Uterus (tissue), 4 donors: Measurements from ENCODE around the gene GNAL. TPM values are rescaled to one million over a fixed set of nuclear protein-coding genes. Genes with fewer than 3 reads are reported as not detected.

Experiments
- DNase-seq, 2 donors: peaks; one replicate each; pipeline ENCODE4 v3.0.0-alpha.2; 2019 to 2020
- H3K27ac ChIP-seq, 2 donors: fragments of 200-600 bp; sonication (generic); 1 replicate in 1 of 2; 2 replicates in 1 of 2; pipeline ENCODE4 v1.5.1; 2016 to 2018
- H3K27me3 ChIP-seq, 2 donors: fragments of 200-600 bp; sonication (generic); one replicate each; pipeline ENCODE4 v1.5.1; 2018 to 2019; ENCODE audit warnings: control low read depth in 1 of 2
- H3K36me3 ChIP-seq, 2 donors: fragments of 200-600 bp; sonication (generic); one replicate each; pipeline ENCODE4 v1.5.1; 2019; ENCODE audit warnings: control low read depth in 1 of 2
- H3K4me1 ChIP-seq, 2 donors: fragments of 200-600 bp; sonication (generic); one replicate each; pipeline ENCODE4 v1.5.1; 2018 to 2019; ENCODE audit warnings: control low read depth in 1 of 2
- H3K4me3 ChIP-seq, 2 donors: fragments of 200-600 bp; sonication (generic); 1 replicate in 1 of 2; 2 replicates in 1 of 2; pipeline ENCODE4 v1.5.1; 2018 to 2019; ENCODE audit warnings: mild to moderate bottlenecking in 1 of 2
- H3K9me3 ChIP-seq, 2 donors: fragments of 200-600 bp; sonication (generic); one replicate each; pipeline ENCODE4 v1.5.1; 2019; ENCODE audit warnings: control low read depth in 1 of 2
- CTCF ChIP-seq, 4 experiments: fragments of 200-600 bp in 2 of 4; fragments of 450-650 bp in 2 of 4; sonication (generic) in 2 of 4; IDR thresholded peaks; one replicate each; pipeline ENCODE4 v1.5.1; 2016 to 2019; ENCODE audit warnings: antibody characterized with exemption in 4 of 4, mild to moderate bottlenecking in 2 of 4, moderate library complexity in 1 of 4
- POLR2A ChIP-seq, 2 donors: fragments of 450-650 bp; IDR thresholded peaks; one replicate each; pipeline ENCODE4 v1.6.1; 2016; ENCODE audit warnings: antibody characterized with exemption in 2 of 2, mild to moderate bottlenecking in 1 of 2, moderate library complexity in 1 of 2
- intact Hi-C: fragments of 100-400 bp; cut with DNase I; formaldehyde crosslinking; loops from one replicate; pipeline ENCODE4 v1.15.1; 2023; ENCODE audit warnings: low total_unique reads
- total RNA-seq, 4 donors: library from RNA; depleted of rRNA in 3 of 4; stranded (reverse); fragments of >200 nt in 3 of 4; gene quantifications; one replicate each; pipeline versions ENCODE4 v1.1.0 to v1.2.4, GENCODE V29; 2014 to 2023
- donor health status: DM: yes; HTN: yes; CAD: no.

Gene GNAL
- total RNA-seq, 4 donors from 2014 or later: 4.6 to 20.2 (median 13.8) TPM

DNA sequence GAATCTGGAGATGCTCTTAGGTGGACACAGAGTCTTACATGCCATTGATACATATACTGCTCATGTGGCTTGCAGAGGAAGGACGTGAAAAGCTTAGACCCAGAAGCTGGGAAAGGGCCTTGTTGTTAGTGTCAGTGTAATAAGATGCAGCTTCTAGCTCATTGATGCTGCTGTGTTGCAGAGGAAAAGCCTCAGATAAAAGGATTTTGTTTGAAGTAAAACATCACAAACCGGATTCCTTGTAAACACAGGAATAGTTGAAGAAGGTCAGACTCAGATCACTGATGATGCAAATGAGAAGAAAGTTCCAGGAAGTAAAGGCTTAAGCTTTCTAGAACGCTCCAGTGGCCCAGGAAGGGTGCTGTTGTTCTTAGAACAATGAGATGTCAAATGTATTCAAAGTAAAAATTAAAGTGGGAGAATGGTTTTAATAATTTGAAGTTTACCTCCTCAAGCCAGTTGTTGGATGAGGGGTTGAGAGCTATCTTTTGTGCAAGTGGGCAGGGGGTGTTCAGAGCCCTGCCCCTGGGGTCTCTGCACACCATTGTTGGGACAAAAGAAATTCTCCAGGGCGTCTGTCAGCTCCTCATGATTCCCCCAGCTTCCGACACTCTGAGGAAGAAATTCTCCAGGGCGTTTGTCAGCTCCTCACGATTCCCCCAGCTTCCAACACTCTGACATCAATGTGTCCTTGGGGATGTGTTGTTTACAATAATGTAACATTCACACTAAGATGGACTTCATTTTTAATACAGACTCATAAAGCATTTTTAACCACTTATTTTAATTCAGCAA, 100.8 kb downstream of the GNAL start:
- H3K4me1 ChIP-seq: no peaks in the 10 kb centered on the region
- no peaks in the 10 kb centered on the region for H3K27me3 ChIP-seq
- no peaks in the 10 kb centered on the region for H3K36me3 ChIP-seq
- no peak for DNase-seq
- TF ChIP-seq POLR2A (IDR thresholded peaks at IDR 0.05) (no peak), CTCF (IDR thresholded peaks at IDR 0.05) (no peak)
- H3K4me3 ChIP-seq: no peak overlapping the region
- H3K9me3 ChIP-seq: no peaks in the 10 kb centered on the region
- no peak overlapping the region for H3K27ac ChIP-seq
- intact Hi-C loops: no loop called here

DNA sequence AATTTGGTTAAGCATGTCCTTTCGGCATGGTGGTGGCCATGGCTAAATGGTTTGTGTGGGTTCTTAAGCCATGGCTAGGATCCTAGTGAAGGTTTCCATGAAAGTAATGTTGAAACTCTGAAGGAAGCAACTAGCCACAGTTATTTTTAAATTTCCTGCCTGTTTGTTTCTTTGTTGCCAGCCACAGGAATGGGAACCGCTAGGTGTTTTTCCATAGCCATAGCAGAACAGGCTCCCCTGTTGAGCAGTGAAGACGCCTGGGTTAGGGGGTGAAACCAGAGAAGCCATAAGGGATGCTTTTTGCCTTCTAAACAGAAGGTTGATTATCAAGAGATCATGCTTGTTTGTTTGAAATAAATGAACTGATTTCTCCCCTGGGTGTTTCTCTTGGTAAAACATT, 102.1 kb downstream of the GNAL start:
- Histone ChIP-seq H3K36me3 (no peaks in the 10 kb centered on the region), H3K9me3 (no peaks in the 10 kb centered on the region), H3K27me3 (no peaks in the 10 kb centered on the region), H3K27ac (no peak overlapping the region), H3K4me1 (no peaks in the 10 kb centered on the region), H3K4me3 (no peak overlapping the region)
- TF ChIP-seq CTCF (IDR thresholded peaks at IDR 0.05) (no peak), POLR2A (IDR thresholded peaks at IDR 0.05) (no peak)
- intact Hi-C loops: no loop called here
- DNase-seq: no peak

DNA sequence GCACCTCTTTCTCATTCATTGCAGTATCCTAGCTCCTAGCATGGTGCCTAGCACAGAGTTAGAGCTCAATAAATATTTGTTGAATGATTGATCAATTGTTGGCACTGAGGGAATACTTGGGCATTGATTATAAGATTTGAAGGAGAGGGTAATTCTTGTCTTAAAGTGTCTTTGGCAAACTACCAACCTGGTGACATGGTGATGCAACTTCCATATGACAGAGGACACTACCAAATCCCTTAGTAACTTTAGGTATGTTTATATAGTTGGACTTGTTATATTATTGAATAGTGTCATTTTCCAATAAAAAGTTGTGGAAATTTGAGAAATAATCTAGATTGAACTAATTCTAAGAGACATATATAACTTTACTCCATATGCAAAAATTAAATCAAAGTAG, 103.6 kb downstream of the GNAL start:
- Histone ChIP-seq H3K4me1 (no peaks in the 10 kb centered on the region), H3K27ac (no peak overlapping the region), H3K27me3 (no peaks in the 10 kb centered on the region), H3K4me3 (no peak overlapping the region), H3K9me3 (no peaks in the 10 kb centered on the region), H3K36me3 (no peaks in the 10 kb centered on the region)
- TF ChIP-seq POLR2A (IDR thresholded peaks at IDR 0.05): no peak
- TF ChIP-seq CTCF (IDR thresholded peaks at IDR 0.05): no peak
- DNase-seq: no peak
- intact Hi-C loops: no loop called here

DNA sequence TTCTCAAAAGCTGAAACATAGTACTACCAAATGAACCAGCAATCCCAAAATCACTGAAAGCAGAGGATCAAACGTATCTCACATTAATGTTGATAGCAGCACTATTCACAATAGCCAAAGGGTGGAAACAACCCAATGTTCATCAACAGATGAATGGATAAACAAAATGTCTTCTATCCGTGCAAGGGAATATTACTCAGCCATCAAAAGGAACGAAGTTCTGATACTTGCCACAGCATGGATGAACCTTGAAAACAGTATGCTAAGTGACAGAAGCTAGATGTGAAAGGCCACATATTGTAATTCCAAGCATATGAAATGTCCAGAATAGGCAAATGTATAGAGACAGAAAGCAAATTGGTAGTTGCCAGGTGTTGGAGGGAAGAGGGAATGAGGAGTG, 105.1 kb downstream of the GNAL start:
- no peaks in the 10 kb centered on the region for H3K27me3 ChIP-seq
- intact Hi-C loops: no loop called here
- no peaks in the 10 kb centered on the region for H3K9me3 ChIP-seq
- no peak for DNase-seq
- H3K27ac ChIP-seq: no peak overlapping the region
- H3K4me3 ChIP-seq: no peak overlapping the region
- TF ChIP-seq POLR2A (IDR thresholded peaks at IDR 0.05) (no peak), CTCF (IDR thresholded peaks at IDR 0.05) (no peak)
- no peaks in the 10 kb centered on the region for H3K4me1 ChIP-seq
- no peaks in the 10 kb centered on the region for H3K36me3 ChIP-seq

DNA sequence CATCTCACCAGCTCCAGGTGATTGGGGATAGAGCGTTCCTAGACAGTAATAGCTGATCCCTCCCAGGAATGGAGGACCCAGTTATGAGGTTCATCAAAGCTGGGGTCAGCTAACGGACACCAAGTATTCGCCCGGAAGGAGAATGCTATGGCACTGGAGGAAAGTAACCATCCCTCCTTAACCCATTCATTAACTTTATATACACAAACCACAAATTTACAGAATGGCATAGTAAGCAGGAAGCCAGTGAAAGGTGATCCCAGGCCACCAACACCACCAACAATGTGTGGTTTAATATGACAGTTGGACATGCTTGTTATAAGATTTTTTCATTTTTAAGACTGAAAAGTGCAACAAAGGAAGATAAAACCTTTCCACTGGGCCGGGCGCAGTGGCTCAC, 106.9 kb downstream of the GNAL start:
- H3K4me1 ChIP-seq: no peaks in the 10 kb centered on the region
- H3K27ac ChIP-seq: no peak overlapping the region
- DNase-seq: no peak
- no peaks in the 10 kb centered on the region for H3K36me3 ChIP-seq
- no peak overlapping the region for H3K4me3 ChIP-seq
- no peaks in the 10 kb centered on the region for H3K27me3 ChIP-seq
- H3K9me3 ChIP-seq: no peaks in the 10 kb centered on the region
- intact Hi-C loops: no loop called here
- no peak for TF ChIP-seq POLR2A (IDR thresholded peaks at IDR 0.05)
- no peak for TF ChIP-seq CTCF (IDR thresholded peaks at IDR 0.05)
